Measurements from ENCODE around the gene MS4A4E. TPM values are rescaled to one million over a fixed set of nuclear protein-coding genes. Genes with fewer than 3 reads are reported as not detected.
"Not testable (repeated sequence)": the region's sequence is repeated elsewhere in the genome, so short reads cannot be mapped to it uniquely, and the experiment has no call there.

The MS4A4E gene
- total and polyA plus RNA-seq, 3 experiments from 2014 or later = not detected

- H3K9me3 ChIP-seq (ENCODE audit: low read length) = no peaks in the 10 kb centered on the region
- no peak overlapping the region for H3K4me3 ChIP-seq (ENCODE audit: low read length)
- Mint-ChIP-seq H3K4me3 (no peak overlapping the region), H3K4me1 (no peaks in the 10 kb centered on the region), H3K36me3 (no peaks in the 10 kb centered on the region), H3K27me3 (peaks cover 14 to 49% of the 10 kb centered on the region in 2 donors), H3K9me3 (no peaks in the 10 kb centered on the region), H3K27ac (no peak overlapping the region)
- no peaks in the 10 kb centered on the region for H3K27me3 ChIP-seq (ENCODE audit: insufficient read depth, low read length, poor library complexity, severe bottlenecking)
- CTCF ChIA-PET = no interaction called here
- H3K27ac ChIP-seq (ENCODE audit: low read depth, low read length) = no peak overlapping the region
- no peaks in the 10 kb centered on the region for H3K4me1 ChIP-seq (ENCODE audit: insufficient read depth, low read length)
- DNase-seq = no peak
- no peaks in the 10 kb centered on the region for H3K36me3 ChIP-seq (ENCODE audit: insufficient read depth, low read length)
- POLR2A ChIA-PET = no interaction called here
Observed at GRCh38 chr11:60209977-60210376, 33.0 kb downstream of the MS4A4E start.

- H3K4me1 Mint-ChIP-seq = no peaks in the 10 kb centered on the region
- no peak for DNase-seq
- Histone ChIP-seq H3K27ac (ENCODE audit: low read depth, low read length) (no peak overlapping the region), H3K9me3 (ENCODE audit: low read length) (no peaks in the 10 kb centered on the region), H3K4me1 (ENCODE audit: insufficient read depth, low read length) (no peaks in the 10 kb centered on the region), H3K36me3 (ENCODE audit: insufficient read depth, low read length) (no peaks in the 10 kb centered on the region), H3K27me3 (ENCODE audit: insufficient read depth, low read length, poor library complexity, severe bottlenecking) (no peaks in the 10 kb centered on the region), H3K4me3 (ENCODE audit: low read length) (no peak overlapping the region)
- H3K36me3 Mint-ChIP-seq = no peaks in the 10 kb centered on the region
- no peaks in the 10 kb centered on the region for H3K9me3 Mint-ChIP-seq
- H3K27ac Mint-ChIP-seq = no peak overlapping the region
- POLR2A ChIA-PET = no interaction called here
- CTCF ChIA-PET = no interaction called here
- no peak overlapping the region for H3K4me3 Mint-ChIP-seq
- H3K27me3 Mint-ChIP-seq = peaks cover 12 to 44% of the 10 kb centered on the region in 2 donors
Observed at GRCh38 chr11:60208951-60209350, 34.0 kb downstream of the MS4A4E start.

- no peaks in the 10 kb centered on the region for H3K4me1 ChIP-seq (ENCODE audit: insufficient read depth, low read length)
- no peak overlapping the region for H3K27ac Mint-ChIP-seq
- H3K9me3 ChIP-seq (ENCODE audit: low read length) = no peaks in the 10 kb centered on the region
- no peaks in the 10 kb centered on the region for H3K27me3 ChIP-seq (ENCODE audit: insufficient read depth, low read length, poor library complexity, severe bottlenecking)
- H3K36me3 Mint-ChIP-seq = no peaks in the 10 kb centered on the region
- CTCF ChIA-PET = no interaction called here
- no peak overlapping the region for H3K4me3 ChIP-seq (ENCODE audit: low read length)
- H3K27ac ChIP-seq (ENCODE audit: low read depth, low read length) = no peak overlapping the region
- peaks cover 10 to 44% of the 10 kb centered on the region in 2 donors for H3K27me3 Mint-ChIP-seq
- no peak overlapping the region for H3K4me3 Mint-ChIP-seq
- H3K4me1 Mint-ChIP-seq = no peaks in the 10 kb centered on the region
- H3K36me3 ChIP-seq (ENCODE audit: insufficient read depth, low read length) = no peaks in the 10 kb centered on the region
- H3K9me3 Mint-ChIP-seq = no peaks in the 10 kb centered on the region
- POLR2A ChIA-PET = no interaction called here
- DNase-seq = no peak
Observed at GRCh38 chr11:60208146-60208895, 34.6 kb downstream of the MS4A4E start.

DNA sequence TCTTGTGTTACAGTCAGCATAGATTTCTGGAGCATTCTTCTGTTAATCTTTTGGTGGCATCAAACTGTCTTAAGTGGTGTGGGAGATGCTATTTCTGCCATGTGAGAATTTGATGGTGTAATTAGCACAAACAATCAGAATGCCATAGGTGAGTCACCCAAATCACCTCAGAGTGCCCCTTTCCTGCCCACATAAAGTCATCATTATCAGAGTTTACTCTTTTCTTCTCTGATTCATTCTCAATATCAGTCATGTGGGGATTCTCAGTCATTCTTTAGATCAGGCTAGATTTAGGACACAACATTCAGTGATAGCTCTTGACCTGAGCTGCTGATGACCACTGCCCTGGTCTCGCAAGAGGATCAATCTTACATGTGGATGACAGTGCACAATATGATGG, 36.3 kb downstream of the MS4A4E start:
- ChIA-PET POLR2A (no interaction called here), CTCF (no interaction called here)
- H3K36me3 Mint-ChIP-seq = no peaks in the 10 kb centered on the region
- no peak overlapping the region for H3K27ac Mint-ChIP-seq
- H3K36me3 ChIP-seq (ENCODE audit: insufficient read depth, low read length) = no peaks in the 10 kb centered on the region
- no peak for DNase-seq
- peaks cover 0 to 3% (median 0%) of the 10 kb centered on the region in 5 donors for H3K9me3 Mint-ChIP-seq
- no peak overlapping the region for H3K4me3 ChIP-seq (ENCODE audit: low read length)
- H3K27ac ChIP-seq (ENCODE audit: low read depth, low read length) = no peak overlapping the region
- no peaks in the 10 kb centered on the region for H3K27me3 ChIP-seq (ENCODE audit: insufficient read depth, low read length, poor library complexity, severe bottlenecking)
- H3K4me1 ChIP-seq (ENCODE audit: insufficient read depth, low read length) = no peaks in the 10 kb centered on the region
- no peaks in the 10 kb centered on the region for H3K4me1 Mint-ChIP-seq
- peaks cover 12 to 41% of the 10 kb centered on the region in 2 donors for H3K27me3 Mint-ChIP-seq
- no peak overlapping the region for H3K4me3 Mint-ChIP-seq
- no peaks in the 10 kb centered on the region for H3K9me3 ChIP-seq (ENCODE audit: low read length)

GRCh38 chr11:60204922-60205321, 38.0 kb downstream of the MS4A4E start:
- no peak for DNase-seq
- CTCF ChIA-PET = no interaction called here
- no peaks in the 10 kb centered on the region for H3K27me3 ChIP-seq (ENCODE audit: insufficient read depth, low read length, poor library complexity, severe bottlenecking)
- H3K27ac ChIP-seq (ENCODE audit: low read depth, low read length) = no peak overlapping the region
- H3K27me3 Mint-ChIP-seq = peaks cover 12 to 35% of the 10 kb centered on the region in 2 donors
- no peaks in the 10 kb centered on the region for H3K4me1 Mint-ChIP-seq
- no peak overlapping the region for H3K4me3 ChIP-seq (ENCODE audit: low read length)
- H3K4me3 Mint-ChIP-seq = no peak overlapping the region
- POLR2A ChIA-PET = no interaction called here
- no peaks in the 10 kb centered on the region for H3K36me3 Mint-ChIP-seq
- H3K36me3 ChIP-seq (ENCODE audit: insufficient read depth, low read length) = no peaks in the 10 kb centered on the region
- H3K9me3 Mint-ChIP-seq = peaks cover 0 to 3% (median 0%) of the 10 kb centered on the region in 5 donors
- H3K9me3 ChIP-seq (ENCODE audit: low read length) = no peaks in the 10 kb centered on the region
- no peak overlapping the region for H3K27ac Mint-ChIP-seq
- H3K4me1 ChIP-seq (ENCODE audit: insufficient read depth, low read length) = no peaks in the 10 kb centered on the region

DNA sequence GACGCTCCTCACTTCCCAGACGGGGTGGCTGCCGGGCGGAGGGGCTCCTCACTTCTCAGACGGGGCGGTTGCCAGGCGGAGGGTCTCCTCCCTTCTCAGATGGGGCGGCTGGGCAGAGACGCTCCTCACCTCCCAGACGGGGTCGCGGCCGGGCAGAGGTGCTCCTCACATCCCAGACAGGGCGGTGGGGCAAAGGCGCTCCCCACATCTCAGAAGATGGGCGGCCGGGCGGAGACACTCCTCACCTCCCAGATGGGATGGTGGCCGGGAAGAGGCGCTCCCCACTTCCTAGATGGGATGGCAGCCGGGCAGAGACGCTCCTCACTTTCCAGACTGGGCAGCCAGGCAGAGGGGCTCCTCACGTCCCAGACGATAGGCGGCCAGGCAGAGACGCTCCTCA, 41.6 kb downstream of the MS4A4E start:
- DNase-seq; H3K4me3 ChIP-seq (ENCODE audit: low read length); H3K9me3 ChIP-seq (ENCODE audit: low read length); H3K4me3 Mint-ChIP-seq; H3K4me1 Mint-ChIP-seq; H3K27ac ChIP-seq (ENCODE audit: low read depth, low read length); H3K27me3 ChIP-seq (ENCODE audit: insufficient read depth, low read length, poor library complexity, severe bottlenecking); H3K36me3 ChIP-seq (ENCODE audit: insufficient read depth, low read length); H3K27ac Mint-ChIP-seq; H3K36me3 Mint-ChIP-seq; H3K4me1 ChIP-seq (ENCODE audit: insufficient read depth, low read length); CTCF ChIA-PET; H3K9me3 Mint-ChIP-seq; POLR2A ChIA-PET: not testable (repeated sequence)
- H3K27me3 Mint-ChIP-seq = peaks cover 5 to 19% of the 10 kb centered on the region in 2 donors

GRCh38 chr11:60197442-60197841, 45.5 kb downstream of the MS4A4E start:
- Mint-ChIP-seq H3K9me3 (peaks cover 0 to 8% (median 3%) of the 10 kb centered on the region in 5 donors), H3K27ac (no peak overlapping the region), H3K4me3 (no peak overlapping the region), H3K27me3 (peaks cover 4 to 27% of the 10 kb centered on the region in 2 donors), H3K36me3 (no peaks in the 10 kb centered on the region), H3K4me1 (peaks cover 0 to 4% (median 0%) of the 10 kb centered on the region in 3 donors)
- H3K9me3 ChIP-seq (ENCODE audit: low read length) = no peaks in the 10 kb centered on the region
- H3K4me3 ChIP-seq (ENCODE audit: low read length) = no peak overlapping the region
- H3K27ac ChIP-seq (ENCODE audit: low read depth, low read length) = no peak overlapping the region
- DNase-seq = no peak
- H3K36me3 ChIP-seq (ENCODE audit: insufficient read depth, low read length) = no peaks in the 10 kb centered on the region
- ChIA-PET CTCF (interaction anchor here (1.0 kb wide), 1 partner anchor 375 kb away, joined by 3 read pairs; no protein-coding TSS in a partner anchor), POLR2A (no interaction called here)
- no peaks in the 10 kb centered on the region for H3K27me3 ChIP-seq (ENCODE audit: insufficient read depth, low read length, poor library complexity, severe bottlenecking)
- H3K4me1 ChIP-seq (ENCODE audit: insufficient read depth, low read length) = no peaks in the 10 kb centered on the region

- DNase-seq = no peak
- H3K27me3 ChIP-seq (ENCODE audit: insufficient read depth, low read length, poor library complexity, severe bottlenecking) = no peaks in the 10 kb centered on the region
- peak overlapping the region; percentile 59 for H3K27ac ChIP-seq (ENCODE audit: low read depth, low read length)
- H3K9me3 ChIP-seq (ENCODE audit: low read length) = no peaks in the 10 kb centered on the region
- no peaks in the 10 kb centered on the region for H3K36me3 ChIP-seq (ENCODE audit: insufficient read depth, low read length)
- H3K4me1 ChIP-seq (ENCODE audit: insufficient read depth, low read length) = no peaks in the 10 kb centered on the region
- Mint-ChIP-seq H3K27me3 (peaks cover 3 to 28% of the 10 kb centered on the region in 2 donors), H3K4me1 (peaks cover 0 to 4% (median 0%) of the 10 kb centered on the region in 3 donors), H3K36me3 (no peaks in the 10 kb centered on the region), H3K27ac (no peak overlapping the region), H3K9me3 (peaks cover 0 to 9% (median 3%) of the 10 kb centered on the region in 5 donors), H3K4me3 (no peak overlapping the region)
- no peak overlapping the region for H3K4me3 ChIP-seq (ENCODE audit: low read length)
- ChIA-PET CTCF (no interaction called here), POLR2A (no interaction called here)
Observed at GRCh38 chr11:60195923-60196368, 47.0 kb downstream of the MS4A4E start.

Data from CD8-positive, alpha-beta memory T cell (primary cell).